ENCODE measurements around the gene FREY1. TPM values are rescaled to one million over a fixed set of nuclear protein-coding genes. Genes with fewer than 3 reads are reported as not detected.

The FREY1 gene
- polyA plus RNA-seq, 3 donors: 0.37 TPM; not detected in 2

GRCh38 chr11:45945397-45945999, 38.4 kb upstream of the FREY1 start:
- Histone ChIP-seq H3K36me3 (replicated peaks in 1 of 2; ENCODE audit: control insufficient read depth in 1 of 2, insufficient read depth in 2 of 2, low read length in 2 of 2) (peaks cover 90 to 100% of the 10 kb centered on the region in 2 donors), H3K79me2 (ENCODE audit: insufficient read depth, low read length) (no peaks in the 10 kb centered on the region), H3K9ac (ENCODE audit: insufficient read depth, low read length, poor library complexity, severe bottlenecking) (no peak overlapping the region), H4K20me1 (ENCODE audit: insufficient read depth, low read length) (peaks cover 33% of the 10 kb centered on the region), H3K27me3 (ENCODE audit: control insufficient read depth in 2 of 2, insufficient read depth in 2 of 2, low read length in 2 of 2) (no peaks in the 10 kb centered on the region), H3K4me2 (replicated peaks; ENCODE audit: extremely low read depth, low read length, poor library complexity, severe bottlenecking) (no peak overlapping the region), H2AFZ (ENCODE audit: insufficient read depth, low read depth, low read length, poor library complexity, severe bottlenecking) (no peak overlapping the region), H3K4me3 (replicated peaks in 1 of 3; ENCODE audit: low read depth in 2 of 3, low read length in 3 of 3) (no peak overlapping the region), H3K4me1 (ENCODE audit: control insufficient read depth in 1 of 2, insufficient read depth in 2 of 2, low read length in 2 of 2) (no peaks in the 10 kb centered on the region), H3K9me3 (replicated peaks in 1 of 2; ENCODE audit: control insufficient read depth in 1 of 2, insufficient read depth in 1 of 2, low read length in 2 of 2) (no peaks in the 10 kb centered on the region), H3K27ac (ENCODE audit: low read depth in 1 of 2, low read length in 2 of 2) (no peak overlapping the region)
- Mint-ChIP-seq H3K36me3 (peaks cover 92 to 94% of the 10 kb centered on the region in 2 donors), H3K4me1 (no peaks in the 10 kb centered on the region), H3K9me3 (no peaks in the 10 kb centered on the region), H3K27me3 (ENCODE audit: low read depth in 3 of 3) (no peaks in the 10 kb centered on the region), H3K4me3 (no peak overlapping the region), H3K27ac (peak overlapping the region in 1 of 7 donors; percentile 57)
- TF ChIP-seq CTCF (IDR thresholded peaks at IDR 0.05): no peak
- no peak for DNase-seq
- 97% methylated on average over 3 of the region's 3 CpGs for WGBS (ENCODE audit: insufficient coverage)
- intact Hi-C loops (cut with micrococcal nuclease): no loop called here

- H3K27ac Mint-ChIP-seq: no peak overlapping the region
Observed at GRCh38 chr11:45942381-45942780, 35.3 kb upstream of the FREY1 start.

More at GRCh38 chr11:45942381-45942780, 35.3 kb upstream of the FREY1 start:
- Histone ChIP-seq H3K4me2 (replicated peaks; ENCODE audit: extremely low read depth, low read length, poor library complexity, severe bottlenecking) (no peak overlapping the region), H3K36me3 (replicated peaks in 1 of 2; ENCODE audit: control insufficient read depth in 1 of 2, insufficient read depth in 2 of 2, low read length in 2 of 2) (peaks cover 74 to 100% of the 10 kb centered on the region in 2 donors), H3K4me3 (replicated peaks in 1 of 3; ENCODE audit: low read depth in 2 of 3, low read length in 3 of 3) (no peak overlapping the region), H2AFZ (ENCODE audit: insufficient read depth, low read depth, low read length, poor library complexity, severe bottlenecking) (no peak overlapping the region), H3K27me3 (ENCODE audit: control insufficient read depth in 2 of 2, insufficient read depth in 2 of 2, low read length in 2 of 2) (no peaks in the 10 kb centered on the region), H3K27ac (ENCODE audit: low read depth in 1 of 2, low read length in 2 of 2) (no peak overlapping the region), H3K9ac (ENCODE audit: insufficient read depth, low read length, poor library complexity, severe bottlenecking) (no peak overlapping the region), H3K4me1 (ENCODE audit: control insufficient read depth in 1 of 2, insufficient read depth in 2 of 2, low read length in 2 of 2) (no peaks in the 10 kb centered on the region), H4K20me1 (ENCODE audit: insufficient read depth, low read length) (peaks cover 26% of the 10 kb centered on the region), H3K9me3 (replicated peaks in 1 of 2; ENCODE audit: control insufficient read depth in 1 of 2, insufficient read depth in 1 of 2, low read length in 2 of 2) (no peaks in the 10 kb centered on the region), H3K79me2 (ENCODE audit: insufficient read depth, low read length) (no peaks in the 10 kb centered on the region)
- H3K27me3 Mint-ChIP-seq (ENCODE audit: low read depth in 3 of 3): no peaks in the 10 kb centered on the region
- no peaks in the 10 kb centered on the region for H3K9me3 Mint-ChIP-seq
- no peak for DNase-seq
- 98% methylated on average over 4 of the region's 4 CpGs for WGBS (ENCODE audit: insufficient coverage)
- no peak overlapping the region for H3K4me3 Mint-ChIP-seq
- no peaks in the 10 kb centered on the region for H3K4me1 Mint-ChIP-seq
- TF ChIP-seq CTCF (IDR thresholded peaks at IDR 0.05): no peak
- H3K36me3 Mint-ChIP-seq: peaks cover 76 to 91% of the 10 kb centered on the region in 2 donors
- intact Hi-C loops (cut with micrococcal nuclease): no loop called here
